Sigmoid colon (tissue), 7 donors: Measurements from ENCODE around the gene SLC15A5. TPM values are rescaled to one million over a fixed set of nuclear protein-coding genes. Genes with fewer than 3 reads are reported as not detected.

Experiments
- DNase-seq: peaks from one replicate; pipeline ENCODE4 v3.0.0-alpha.2; 2019
- H3K27ac ChIP-seq, 4 donors: fragments of 200-600 bp; sonication (generic); one replicate each; pipeline ENCODE4 v1.5.1; 2016 to 2019; ENCODE audit warnings: mild to moderate bottlenecking in 1 of 4
- H3K27me3 ChIP-seq, 3 donors: fragments of 200-600 bp; sonication (generic); one replicate each; pipeline ENCODE4 v1.5.1; 2019; ENCODE audit warnings: mild to moderate bottlenecking in 1 of 3
- H3K36me3 ChIP-seq, 4 donors: fragments of 200-600 bp; sonication (generic); one replicate each; pipeline ENCODE4 v1.5.1; 2016 to 2019
- H3K4me1 ChIP-seq, 4 donors: fragments of 200-600 bp; sonication (generic); one replicate each; pipeline ENCODE4 v1.5.1; 2017 to 2019
- H3K4me3 ChIP-seq, 4 donors: fragments of 200-600 bp; sonication (generic); one replicate each; pipeline ENCODE4 v1.5.1; 2017 to 2019; ENCODE audit warnings: mild to moderate bottlenecking in 2 of 4, moderate library complexity in 1 of 4
- H3K9me3 ChIP-seq, 4 donors: fragments of 200-600 bp in 3 of 4; sonication (generic) in 3 of 4; one replicate each; pipeline versions ENCODE4 v1.5.1 to v1.6.1; 2013 to 2019
- EP300 ChIP-seq, 4 donors: sonication (generic); formaldehyde crosslinking; IDR thresholded peaks; one replicate each; pipeline ENCODE4 v1.6.1; 2017; ENCODE audit warnings: antibody characterized with exemption in 4 of 4
- POLR2A ChIP-seq, 2 donors: fragments of 450-650 bp; IDR thresholded peaks; one replicate each; pipeline ENCODE4 v1.6.1; 2016; ENCODE audit warnings: antibody characterized with exemption in 2 of 2, mild to moderate bottlenecking in 2 of 2, moderate library complexity in 2 of 2
- POLR2AphosphoS5 ChIP-seq, 4 donors: sonication (generic); formaldehyde crosslinking; IDR thresholded peaks; one replicate each; pipeline ENCODE4 v1.6.1; 2017; ENCODE audit warnings: antibody characterized with exemption in 4 of 4
- WGBS, 2 donors: extraction: QIAGEN DNeasy Blood & Tissue Kit; methylation state at CpG; one replicate each; pipeline ENCODE4 v1.1.7; 2013; 5-methylcytosine and 5-hydroxymethylcytosine counted together
- intact Hi-C: fragments of 100-400 bp; cut with DNase I; formaldehyde crosslinking; loops from one replicate; pipeline ENCODE4 v1.15.1; 2023
- polyA plus RNA-seq, 3 donors: library from polyadenylated mRNA; stranded (reverse); fragments of 200-250 nt; gene quantifications; one replicate each; pipeline ENCODE4 v1.2.3, GENCODE V29; 2013
- total RNA-seq, 4 donors: library from RNA; depleted of rRNA; stranded (reverse); fragments of >200 nt; gene quantifications; one replicate each; pipeline ENCODE4 v1.1.0, GENCODE V29; 2016
- TF ChIP-seq, protein P1 (sequence below), 4 experiments: fragments of 450-650 bp in 3 of 4; fragments of 200-600 bp in 1 of 4; IDR thresholded peaks; one replicate each; pipeline ENCODE4 v1.5.1; 2016 to 2019; ENCODE audit warnings: antibody characterized with exemption in 4 of 4, mild to moderate bottlenecking in 3 of 4, moderate library complexity in 2 of 4
- donor health status: healthy with polysubstance abuse.
- donor health status: Bipolar disorder and iron deficiency.
- donor health status: healthy.

The SLC15A5 gene
- total and polyA plus RNA-seq, 7 donors = not detected

DNA sequence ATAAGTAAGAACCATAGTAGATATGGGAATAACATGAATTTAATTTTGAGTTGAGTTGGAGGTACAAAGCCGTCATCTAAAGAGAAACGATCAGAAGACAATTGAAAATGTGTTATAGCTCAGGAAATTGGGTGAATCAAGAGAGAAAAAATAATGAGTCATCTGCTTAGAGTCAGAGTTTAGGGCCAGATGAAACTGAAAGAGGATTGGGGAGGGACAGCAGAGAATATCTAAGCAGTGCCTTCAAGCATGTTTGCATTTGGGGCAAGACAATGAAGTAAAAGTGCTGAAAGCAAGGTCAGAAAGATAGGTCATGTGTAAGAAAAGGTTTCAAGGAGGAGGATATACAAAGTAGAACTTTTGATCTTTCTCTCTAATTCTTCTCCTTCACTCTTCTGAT, 49.4 kb downstream of the SLC15A5 start:
- WGBS, 2 donors = 36 to 49% methylated on average over 2 of the region's 2 CpGs
- H3K36me3 ChIP-seq = no peaks in the 10 kb centered on the region
- no peak for DNase-seq
- H3K27ac ChIP-seq = no peak overlapping the region
- no peaks in the 10 kb centered on the region for H3K27me3 ChIP-seq
- intact Hi-C loops = no loop called here
- peaks cover 0 to 6% (median 2%) of the 10 kb centered on the region in 4 donors for H3K9me3 ChIP-seq
- H3K4me1 ChIP-seq = no peaks in the 10 kb centered on the region
- H3K4me3 ChIP-seq = no peak overlapping the region
- TF ChIP-seq POLR2A (IDR thresholded peaks at IDR 0.05) = no peak
- no peak for TF ChIP-seq EP300 (IDR thresholded peaks at IDR 0.05)
- no peak for TF ChIP-seq POLR2AphosphoS5 (IDR thresholded peaks at IDR 0.05)
- TF ChIP-seq, protein P1, sequence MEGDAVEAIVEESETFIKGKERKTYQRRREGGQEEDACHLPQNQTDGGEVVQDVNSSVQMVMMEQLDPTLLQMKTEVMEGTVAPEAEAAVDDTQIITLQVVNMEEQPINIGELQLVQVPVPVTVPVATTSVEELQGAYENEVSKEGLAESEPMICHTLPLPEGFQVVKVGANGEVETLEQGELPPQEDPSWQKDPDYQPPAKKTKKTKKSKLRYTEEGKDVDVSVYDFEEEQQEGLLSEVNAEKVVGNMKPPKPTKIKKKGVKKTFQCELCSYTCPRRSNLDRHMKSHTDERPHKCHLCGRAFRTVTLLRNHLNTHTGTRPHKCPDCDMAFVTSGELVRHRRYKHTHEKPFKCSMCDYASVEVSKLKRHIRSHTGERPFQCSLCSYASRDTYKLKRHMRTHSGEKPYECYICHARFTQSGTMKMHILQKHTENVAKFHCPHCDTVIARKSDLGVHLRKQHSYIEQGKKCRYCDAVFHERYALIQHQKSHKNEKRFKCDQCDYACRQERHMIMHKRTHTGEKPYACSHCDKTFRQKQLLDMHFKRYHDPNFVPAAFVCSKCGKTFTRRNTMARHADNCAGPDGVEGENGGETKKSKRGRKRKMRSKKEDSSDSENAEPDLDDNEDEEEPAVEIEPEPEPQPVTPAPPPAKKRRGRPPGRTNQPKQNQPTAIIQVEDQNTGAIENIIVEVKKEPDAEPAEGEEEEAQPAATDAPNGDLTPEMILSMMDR (IDR thresholded peaks at IDR 0.05) = no peak

- 78 to 80% methylated on average over 4 of the region's 4 CpGs for WGBS, 2 donors
- no peaks in the 10 kb centered on the region for H3K27me3 ChIP-seq
- H3K27ac ChIP-seq = no peak overlapping the region
- no peak for DNase-seq
- TF ChIP-seq POLR2AphosphoS5 (IDR thresholded peaks at IDR 0.05) (no peak), EP300 (IDR thresholded peaks at IDR 0.05) (no peak), POLR2A (IDR thresholded peaks at IDR 0.05) (no peak)
- TF ChIP-seq, protein P1 (IDR thresholded peaks at IDR 0.05) = no peak
- no peaks in the 10 kb centered on the region for H3K4me1 ChIP-seq
- no peak overlapping the region for H3K4me3 ChIP-seq
- intact Hi-C loops = no loop called here
- H3K36me3 ChIP-seq = no peaks in the 10 kb centered on the region
- H3K9me3 ChIP-seq = peaks cover 0 to 2% (median 0%) of the 10 kb centered on the region in 4 donors
These were observed 51.8 kb downstream of the SLC15A5 start for GRCh38 chr12:16225692-16226091.

GRCh38 chr12:16224196-16224595, 53.3 kb downstream of the SLC15A5 start:
- no peak overlapping the region for H3K4me3 ChIP-seq
- WGBS, 2 donors = 81 to 95% methylated on average over 3 of the region's 3 CpGs
- no peaks in the 10 kb centered on the region for H3K36me3 ChIP-seq
- no peak for DNase-seq
- H3K4me1 ChIP-seq = no peaks in the 10 kb centered on the region
- TF ChIP-seq POLR2AphosphoS5 (IDR thresholded peaks at IDR 0.05) (no peak), POLR2A (IDR thresholded peaks at IDR 0.05) (no peak), EP300 (IDR thresholded peaks at IDR 0.05) (no peak)
- TF ChIP-seq, protein P1 (IDR thresholded peaks at IDR 0.05) = no peak
- intact Hi-C loops = no loop called here
- peaks cover 0 to 2% (median 0%) of the 10 kb centered on the region in 4 donors for H3K9me3 ChIP-seq
- no peaks in the 10 kb centered on the region for H3K27me3 ChIP-seq
- H3K27ac ChIP-seq = no peak overlapping the region

DNA sequence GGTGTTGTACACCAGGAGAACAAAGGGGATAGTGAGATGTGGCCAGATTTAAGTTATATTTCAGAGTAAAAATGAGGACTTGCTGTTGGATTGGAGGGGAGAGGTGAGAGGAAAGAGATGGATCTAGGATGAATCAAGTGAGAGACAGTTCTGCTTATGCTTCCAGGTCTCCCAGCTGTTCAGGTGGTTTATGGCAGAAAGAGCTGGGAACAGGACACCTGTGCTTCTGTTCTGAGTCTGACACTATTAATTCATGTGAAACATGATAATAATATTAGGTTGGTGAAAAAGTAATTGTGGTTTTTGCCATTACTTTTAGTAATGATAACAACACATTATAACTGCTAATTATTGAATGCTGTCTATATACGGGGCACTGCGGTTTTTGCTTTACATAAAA, 55.7 kb downstream of the SLC15A5 start:
- 87 to 98% methylated on average over 2 of the region's 2 CpGs for WGBS, 2 donors

More for the DNA sequence above, 55.7 kb downstream of the SLC15A5 start:
- H3K36me3 ChIP-seq = no peaks in the 10 kb centered on the region
- intact Hi-C loops = no loop called here
- H3K27ac ChIP-seq = no peak overlapping the region
- H3K27me3 ChIP-seq = no peaks in the 10 kb centered on the region
- no peak for DNase-seq
- TF ChIP-seq, protein P1 (IDR thresholded peaks at IDR 0.05) = no peak
- TF ChIP-seq POLR2AphosphoS5 (IDR thresholded peaks at IDR 0.05) (no peak), POLR2A (IDR thresholded peaks at IDR 0.05) (no peak), EP300 (IDR thresholded peaks at IDR 0.05) (no peak)
- peaks cover 0 to 2% (median 0%) of the 10 kb centered on the region in 4 donors for H3K9me3 ChIP-seq
- H3K4me3 ChIP-seq = no peak overlapping the region
- no peaks in the 10 kb centered on the region for H3K4me1 ChIP-seq
